NB4 (cell line): ENCODE data around the gene PTOV1.

ENCODE experiments used
- POLR2A ChIP-seq: IDR thresholded peaks from 2 replicates; pipeline ENCODE4 v1.6.1; 2011; ENCODE audit warnings: mild to moderate bottlenecking; ENCODE audit not compliant: insufficient read length; ENCODE audit errors: extremely low read depth
- TF ChIP-seq, protein P1 (sequence below): IDR thresholded peaks from one replicate; pipeline ENCODE4 v1.5.1; 2012; ENCODE audit warnings: low read depth, low read length

GRCh38 chr19:49887037-49887664 is 36.2 kb downstream of the PTOV1 start:
- TF ChIP-seq, protein P1, sequence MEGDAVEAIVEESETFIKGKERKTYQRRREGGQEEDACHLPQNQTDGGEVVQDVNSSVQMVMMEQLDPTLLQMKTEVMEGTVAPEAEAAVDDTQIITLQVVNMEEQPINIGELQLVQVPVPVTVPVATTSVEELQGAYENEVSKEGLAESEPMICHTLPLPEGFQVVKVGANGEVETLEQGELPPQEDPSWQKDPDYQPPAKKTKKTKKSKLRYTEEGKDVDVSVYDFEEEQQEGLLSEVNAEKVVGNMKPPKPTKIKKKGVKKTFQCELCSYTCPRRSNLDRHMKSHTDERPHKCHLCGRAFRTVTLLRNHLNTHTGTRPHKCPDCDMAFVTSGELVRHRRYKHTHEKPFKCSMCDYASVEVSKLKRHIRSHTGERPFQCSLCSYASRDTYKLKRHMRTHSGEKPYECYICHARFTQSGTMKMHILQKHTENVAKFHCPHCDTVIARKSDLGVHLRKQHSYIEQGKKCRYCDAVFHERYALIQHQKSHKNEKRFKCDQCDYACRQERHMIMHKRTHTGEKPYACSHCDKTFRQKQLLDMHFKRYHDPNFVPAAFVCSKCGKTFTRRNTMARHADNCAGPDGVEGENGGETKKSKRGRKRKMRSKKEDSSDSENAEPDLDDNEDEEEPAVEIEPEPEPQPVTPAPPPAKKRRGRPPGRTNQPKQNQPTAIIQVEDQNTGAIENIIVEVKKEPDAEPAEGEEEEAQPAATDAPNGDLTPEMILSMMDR, result no peak
- TF ChIP-seq POLR2A, result no peak
